MM.1S (cell line): Measurements from ENCODE around the gene KLHL14.

Experiments used
- EZH2 ChIP-seq: fragments of 300-600 bp; sonication (generic); optimal IDR thresholded peaks from 2 replicates; pipeline ENCODE3; 2017; ENCODE audit warnings: low read depth, mild to moderate bottlenecking, antibody characterized with exemption, low read length, mixed read lengths
- EZH2phosphoT487 ChIP-seq: fragments of 300-600 bp; sonication (generic); IDR thresholded peaks from 2 replicates; pipeline ENCODE4 v1.6.1; 2018; ENCODE audit warnings: antibody characterized with exemption, low read length
- TF ChIP-seq, protein P1 (sequence below): fragments of 300-600 bp; sonication (generic); IDR thresholded peaks from 2 replicates; pipeline ENCODE4 v1.5.1; 2016; ENCODE audit warnings: antibody characterized with exemption, low read length, mixed read lengths

DNA sequence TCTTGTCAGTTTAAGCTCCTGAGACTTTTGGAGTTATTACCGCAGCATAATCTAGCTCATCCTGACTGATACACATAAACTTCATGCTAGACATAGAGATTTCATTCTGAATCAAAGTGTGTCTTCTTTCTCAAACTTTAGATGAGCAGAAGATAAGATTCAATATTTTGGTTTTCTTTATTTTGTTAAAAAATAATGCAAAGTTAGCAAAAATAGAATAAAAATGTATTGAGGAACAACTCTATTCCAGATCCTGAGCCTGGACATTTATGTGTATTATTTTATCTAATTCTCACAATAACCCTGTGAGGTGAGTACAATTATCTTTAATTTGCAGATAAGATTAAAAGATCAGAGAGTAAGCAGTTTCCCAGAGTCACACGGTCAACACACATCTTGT lies 38.4 kb downstream of the KLHL14 start:
- TF ChIP-seq, protein P1, sequence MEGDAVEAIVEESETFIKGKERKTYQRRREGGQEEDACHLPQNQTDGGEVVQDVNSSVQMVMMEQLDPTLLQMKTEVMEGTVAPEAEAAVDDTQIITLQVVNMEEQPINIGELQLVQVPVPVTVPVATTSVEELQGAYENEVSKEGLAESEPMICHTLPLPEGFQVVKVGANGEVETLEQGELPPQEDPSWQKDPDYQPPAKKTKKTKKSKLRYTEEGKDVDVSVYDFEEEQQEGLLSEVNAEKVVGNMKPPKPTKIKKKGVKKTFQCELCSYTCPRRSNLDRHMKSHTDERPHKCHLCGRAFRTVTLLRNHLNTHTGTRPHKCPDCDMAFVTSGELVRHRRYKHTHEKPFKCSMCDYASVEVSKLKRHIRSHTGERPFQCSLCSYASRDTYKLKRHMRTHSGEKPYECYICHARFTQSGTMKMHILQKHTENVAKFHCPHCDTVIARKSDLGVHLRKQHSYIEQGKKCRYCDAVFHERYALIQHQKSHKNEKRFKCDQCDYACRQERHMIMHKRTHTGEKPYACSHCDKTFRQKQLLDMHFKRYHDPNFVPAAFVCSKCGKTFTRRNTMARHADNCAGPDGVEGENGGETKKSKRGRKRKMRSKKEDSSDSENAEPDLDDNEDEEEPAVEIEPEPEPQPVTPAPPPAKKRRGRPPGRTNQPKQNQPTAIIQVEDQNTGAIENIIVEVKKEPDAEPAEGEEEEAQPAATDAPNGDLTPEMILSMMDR = no peak
- TF ChIP-seq EZH2 (no peak), EZH2phosphoT487 (no peak)
